A673 (cell line): Measurements from ENCODE around the gene RSAD2. TPM values are rescaled to one million over a fixed set of nuclear protein-coding genes. Genes with fewer than 3 reads are reported as not detected.

Experiments
- BruUV-seq: library from RNA; stranded (reverse); fragments of 400-500 nt; replicated peaks from 2 replicates; lab custom pipeline; 2021; lab: Mats Ljungman, UMichigan
- CTCF ChIA-PET: fragments of 300-600 bp; sonication (Branson Sonifier 250); formaldehyde crosslinking; loops from one replicate; lab custom pipeline; 2022; ENCODE audit warnings: antibody characterized with exemption; lab: Charles Lee
- POLR2A ChIA-PET: fragments of 300-600 bp; sonication (Branson Sonifier 250); formaldehyde crosslinking; loops from one replicate; lab custom pipeline; 2022; ENCODE audit warnings: antibody characterized with exemption; ENCODE audit not compliant: low non-redundant PET; lab: Charles Lee
- DNase-seq: peaks from one replicate; pipeline ENCODE4 v3.0.0-alpha.2; 2015; ENCODE audit warnings: low spot score
- H3K27ac ChIP-seq: fragments of 200-600 bp; sonication (generic); 2 replicates; pipeline ENCODE4 v1.5.1; 2016; ENCODE audit warnings: mixed run types, low read depth, mild to moderate bottlenecking, mixed read lengths, antibody characterized with exemption, low read length; ENCODE audit not compliant: poor library complexity, severe bottlenecking
- H3K27me3 ChIP-seq: fragments of 200-600 bp; sonication (generic); replicated peaks from 2 replicates; pipeline ENCODE4 v1.6.1; 2017; ENCODE audit warnings: mixed run types, low read depth, mild to moderate bottlenecking, mixed read lengths, antibody characterized with exemption, low read length; ENCODE audit not compliant: insufficient read depth, poor library complexity
- H3K36me3 ChIP-seq: fragments of 200-600 bp; sonication (generic); 2 replicates; pipeline ENCODE4 v1.6.1; 2016; ENCODE audit warnings: mixed run types, mild to moderate bottlenecking, mixed read lengths, antibody characterized with exemption, low read length; ENCODE audit not compliant: insufficient read depth, poor library complexity, severe bottlenecking
- H3K4me1 ChIP-seq: fragments of 200-600 bp; sonication (generic); 2 replicates; pipeline ENCODE4 v1.6.1; 2017; ENCODE audit warnings: mixed run types, mild to moderate bottlenecking, mixed read lengths, antibody characterized with exemption, low read length; ENCODE audit not compliant: insufficient read depth, poor library complexity, severe bottlenecking
- H3K4me3 ChIP-seq: fragments of 200-600 bp; sonication (generic); 2 replicates; pipeline ENCODE4 v1.5.1; 2016; ENCODE audit warnings: low read depth, mixed run types, mild to moderate bottlenecking, mixed read lengths, low read length; ENCODE audit not compliant: poor library complexity, severe bottlenecking
- H3K9me3 ChIP-seq: fragments of 200-600 bp; sonication (generic); 2 replicates; pipeline ENCODE4 v1.6.1; 2016; ENCODE audit warnings: mixed run types, low read depth, mild to moderate bottlenecking, mixed read lengths, antibody characterized with exemption, low read length; ENCODE audit not compliant: poor library complexity, severe bottlenecking
- CTCF ChIP-seq: fragments of 300-800, 200-600 bp; sonication (generic); conservative IDR thresholded peaks from 2 replicates; pipeline ENCODE4 v1.5.1; 2017; ENCODE audit warnings: low read depth, mild to moderate bottlenecking, antibody characterized with exemption, low read length, moderate library complexity, mixed read lengths
- EZH2 ChIP-seq: fragments of 200-600 bp; sonication (generic); IDR thresholded peaks from 2 replicates; pipeline ENCODE4 v1.6.1; 2017; ENCODE audit warnings: borderline replicate concordance, low read depth, mild to moderate bottlenecking, mixed read lengths, antibody characterized with exemption, low read length; ENCODE audit not compliant: poor library complexity, severe bottlenecking
- intact Hi-C: fragments of 100-400 bp; cut with micrococcal nuclease; formaldehyde crosslinking; loops from one replicate; pipeline ENCODE4 v1.10.0; 2022; ENCODE audit not compliant: unreplicated experiment
- total RNA-seq: library from RNA; stranded (reverse); gene quantifications from 2 replicates; pipeline ENCODE4 v1.2.3, GENCODE V29; 2021

RSAD2 gene
- total RNA-seq, 1 experiment from 2014 or later = 2.2 TPM

DNA sequence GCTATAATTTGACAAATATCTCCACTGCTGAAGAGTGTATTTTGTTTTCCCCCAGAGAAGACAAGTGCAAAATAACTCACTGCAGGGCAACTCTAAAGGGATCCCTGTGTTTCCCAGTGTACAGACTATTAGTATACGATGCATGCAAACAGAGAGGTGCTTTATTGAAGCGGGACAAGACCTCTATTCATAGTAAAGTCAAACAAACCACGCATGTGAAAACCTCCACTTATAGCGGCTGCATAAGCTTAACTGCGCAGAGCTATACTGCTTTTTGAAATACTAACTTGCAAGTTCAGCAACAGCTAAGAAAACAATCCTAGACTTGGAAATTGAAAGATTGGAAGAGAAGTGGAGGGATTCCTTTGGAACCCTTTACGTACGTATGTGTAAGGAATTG, 55.3 kb downstream of the RSAD2 start:
- H3K4me3 ChIP-seq = no peak overlapping the region
- CTCF ChIA-PET = no interaction called here
- TF ChIP-seq EZH2 = no peak
- TF ChIP-seq CTCF = no peak
- BruUV-seq = no TSS peak
- H3K36me3 ChIP-seq = no peaks in the 10 kb centered on the region
- H3K27me3 ChIP-seq = no peaks in the 10 kb centered on the region
- POLR2A ChIA-PET = no interaction called here
- no peak overlapping the region for H3K27ac ChIP-seq
- intact Hi-C loops = no loop called here
- DNase-seq = no peak
- H3K9me3 ChIP-seq = no peaks in the 10 kb centered on the region
- peaks cover 4% of the 10 kb centered on the region for H3K4me1 ChIP-seq

DNA sequence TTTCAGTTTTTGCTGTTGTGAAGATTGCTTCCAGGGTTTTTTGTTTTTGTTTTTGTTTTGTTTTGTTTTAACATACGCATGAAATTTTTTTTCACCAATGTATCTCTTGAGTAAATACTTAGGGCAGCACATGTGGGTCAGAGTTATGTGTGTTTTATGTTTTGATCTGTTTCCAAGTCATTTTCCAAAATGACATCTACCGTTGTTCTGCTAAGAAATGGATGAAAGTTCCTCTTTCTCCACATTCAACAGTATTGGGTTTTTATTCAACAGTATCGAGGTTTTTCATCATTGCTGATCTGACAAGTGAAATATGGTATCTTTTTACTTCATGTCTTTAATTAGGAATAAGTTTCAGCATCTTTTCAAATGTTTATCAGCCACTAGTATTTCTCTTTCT, 56.3 kb downstream of the RSAD2 start:
- Histone ChIP-seq H3K36me3 (no peaks in the 10 kb centered on the region), H3K4me3 (no peak overlapping the region), H3K9me3 (no peaks in the 10 kb centered on the region), H3K27me3 (no peaks in the 10 kb centered on the region), H3K27ac (no peak overlapping the region), H3K4me1 (peaks cover 4% of the 10 kb centered on the region)
- CTCF ChIA-PET = no interaction called here
- POLR2A ChIA-PET = no interaction called here
- BruUV-seq = no TSS peak
- TF ChIP-seq CTCF = no peak
- TF ChIP-seq EZH2 = no peak
- intact Hi-C loops = no loop called here
- no peak for DNase-seq

GRCh38 chr2:6934345-6934744, 56.8 kb downstream of the RSAD2 start:
- Histone ChIP-seq H3K27ac (no peak overlapping the region), H3K27me3 (no peaks in the 10 kb centered on the region), H3K9me3 (no peaks in the 10 kb centered on the region), H3K4me1 (peaks cover 2% of the 10 kb centered on the region), H3K36me3 (no peaks in the 10 kb centered on the region), H3K4me3 (no peak overlapping the region)
- TF ChIP-seq CTCF (no peak), EZH2 (no peak)
- intact Hi-C loops = no loop called here
- CTCF ChIA-PET = no interaction called here
- BruUV-seq = no TSS peak
- no peak for DNase-seq
- POLR2A ChIA-PET = no interaction called here
